Medulla oblongata (tissue), 1 donor: Measurements from ENCODE around the gene ZNF714.
A peak's percentile ranks its signal among the peaks of the same experiment; 100 is the strongest.
"Not testable (repeated sequence)": the region's sequence is repeated elsewhere in the genome, so short reads cannot be mapped to it uniquely, and the experiment has no call there.

Experiments used
- DNase-seq: peaks from one replicate; pipeline ENCODE4 v3.0.0-alpha.2; 2015; ENCODE audit errors: extremely low spot score

ZNF714 gene

DNA sequence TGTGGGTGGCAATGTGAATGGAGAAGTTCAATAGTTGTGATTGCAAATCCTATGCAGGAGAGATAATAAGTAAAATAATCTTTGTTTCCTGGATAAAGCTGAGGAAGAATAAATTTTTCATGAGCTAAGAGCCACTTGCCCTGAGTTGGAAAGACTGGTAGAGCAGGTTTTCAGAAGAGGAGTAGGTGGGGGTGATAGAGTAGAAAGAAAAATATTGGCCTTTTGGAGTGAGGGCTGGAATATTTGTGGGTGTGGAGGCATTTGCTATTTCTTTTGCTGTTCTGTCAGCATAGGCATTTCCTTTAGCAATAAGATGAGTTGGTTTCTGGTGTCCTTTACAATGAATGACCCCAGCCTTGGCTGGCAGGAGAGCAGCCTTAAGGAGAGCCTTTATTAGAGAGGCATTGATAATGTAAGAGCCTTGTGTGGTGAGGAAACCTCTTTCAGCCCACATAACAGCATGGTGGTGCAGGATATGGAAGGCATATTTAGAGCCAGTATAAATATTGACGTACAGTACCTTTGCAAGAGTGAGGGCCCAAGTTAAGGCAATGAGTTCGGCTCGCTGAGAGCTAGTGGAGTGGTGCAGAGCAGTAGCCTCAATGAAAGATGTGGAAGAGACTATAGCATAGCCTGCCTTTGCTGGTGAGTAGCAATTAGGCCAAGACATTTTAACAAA is 48.2 kb downstream of the ZNF714 start:
- no peak for DNase-seq

DNA sequence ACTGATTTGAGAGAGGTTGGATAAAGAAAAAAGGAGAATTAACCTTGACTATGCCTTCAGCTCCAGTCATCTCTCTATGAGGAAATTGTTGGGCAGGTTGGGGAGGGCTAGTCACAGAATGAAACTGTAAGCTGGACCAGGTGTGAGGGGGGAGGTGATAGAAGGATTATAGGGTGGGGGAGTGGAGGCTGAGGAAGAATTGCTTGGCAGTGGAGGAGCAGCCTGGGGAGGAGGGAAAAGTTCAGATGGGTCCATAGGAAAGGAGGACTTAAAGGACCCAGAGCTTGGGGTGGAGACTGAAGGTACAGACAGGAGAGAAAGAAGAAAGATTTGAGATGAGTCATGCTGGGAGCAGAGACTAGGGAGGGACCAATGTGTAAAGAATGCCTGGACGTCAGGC is 51.6 kb downstream of the ZNF714 start:
- no peak for DNase-seq

DNA sequence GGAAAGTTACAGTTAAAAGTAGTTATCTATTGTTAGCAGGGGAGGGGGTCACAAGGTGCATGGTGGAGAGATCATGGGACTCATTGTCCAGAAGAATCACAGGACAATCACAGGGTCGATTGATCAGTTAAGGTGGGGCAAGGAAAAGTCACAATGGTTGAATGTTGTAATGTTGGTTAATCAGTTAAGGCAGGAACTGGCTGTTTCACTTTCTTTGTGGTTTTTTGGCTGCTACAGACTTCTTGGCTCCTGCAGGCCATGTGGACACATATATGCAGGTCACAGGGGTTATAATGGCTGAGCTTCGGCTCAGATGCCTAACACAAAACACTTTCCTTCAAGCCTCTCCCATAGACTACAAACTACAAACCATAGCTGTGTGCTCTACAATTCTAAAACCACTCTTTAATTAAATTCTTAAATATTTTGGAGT is 52.9 kb downstream of the ZNF714 start:
- DNase-seq: no peak

DNA sequence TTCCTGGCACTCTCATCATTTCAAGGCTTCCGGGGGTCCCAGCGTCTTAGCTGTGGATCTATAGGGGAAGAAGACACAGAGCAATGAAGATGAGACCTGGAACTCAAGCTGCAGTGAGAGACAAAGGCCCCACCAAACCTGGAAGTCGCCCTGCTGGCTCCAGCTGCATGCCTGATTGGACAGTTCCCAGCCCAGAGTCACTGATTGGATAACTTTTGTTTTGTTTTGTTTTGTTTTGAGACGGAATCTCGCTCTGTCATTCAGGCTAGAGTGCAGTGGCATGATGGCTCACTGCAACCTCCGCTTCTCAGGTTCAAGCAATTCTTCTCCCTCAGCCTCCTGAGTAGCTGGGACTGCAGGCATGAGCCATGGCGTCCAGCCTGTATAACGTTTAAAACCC is 53.4 kb downstream of the ZNF714 start:
- no peak for DNase-seq

DNA sequence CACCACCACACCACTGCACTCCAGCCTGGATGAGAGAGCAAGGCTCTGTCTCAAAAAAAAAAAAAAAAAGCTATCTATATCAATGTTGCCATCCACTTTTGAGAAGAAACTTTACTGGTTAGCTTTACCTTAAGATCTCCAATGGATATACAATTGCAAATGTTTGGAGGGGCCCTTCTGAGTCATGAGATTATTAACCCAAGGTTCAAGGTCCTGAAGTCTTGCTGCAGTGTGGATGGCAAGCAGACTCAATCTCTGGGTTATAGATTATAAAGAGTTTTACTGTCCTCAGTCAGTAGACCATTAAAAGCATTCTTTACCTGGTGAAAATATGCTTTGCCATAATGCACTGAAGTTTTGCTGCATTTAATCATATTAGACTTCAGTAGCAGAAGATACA is 56.1 kb downstream of the ZNF714 start:
- DNase-seq: no peak

DNA sequence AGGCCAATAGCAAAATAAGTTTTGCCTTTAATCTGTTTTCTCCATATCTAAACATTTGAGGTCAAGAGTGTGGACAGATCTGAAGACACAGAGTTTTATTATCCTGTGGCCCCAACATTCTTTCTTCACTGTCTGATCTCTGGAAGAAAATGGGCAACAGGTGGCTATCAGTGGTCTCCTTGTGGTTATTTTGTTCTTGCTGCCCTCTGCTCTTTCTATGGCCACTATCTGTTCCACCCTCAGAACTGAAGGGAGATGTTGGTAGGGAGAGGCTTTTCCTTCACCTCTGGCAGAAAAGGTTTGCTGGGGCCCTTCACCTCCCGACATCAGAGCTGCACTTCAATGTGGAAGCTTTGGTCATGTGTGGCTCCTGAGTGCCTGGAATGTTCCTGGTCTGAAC is 59.0 kb downstream of the ZNF714 start:
- not testable (repeated sequence) for DNase-seq

DNA sequence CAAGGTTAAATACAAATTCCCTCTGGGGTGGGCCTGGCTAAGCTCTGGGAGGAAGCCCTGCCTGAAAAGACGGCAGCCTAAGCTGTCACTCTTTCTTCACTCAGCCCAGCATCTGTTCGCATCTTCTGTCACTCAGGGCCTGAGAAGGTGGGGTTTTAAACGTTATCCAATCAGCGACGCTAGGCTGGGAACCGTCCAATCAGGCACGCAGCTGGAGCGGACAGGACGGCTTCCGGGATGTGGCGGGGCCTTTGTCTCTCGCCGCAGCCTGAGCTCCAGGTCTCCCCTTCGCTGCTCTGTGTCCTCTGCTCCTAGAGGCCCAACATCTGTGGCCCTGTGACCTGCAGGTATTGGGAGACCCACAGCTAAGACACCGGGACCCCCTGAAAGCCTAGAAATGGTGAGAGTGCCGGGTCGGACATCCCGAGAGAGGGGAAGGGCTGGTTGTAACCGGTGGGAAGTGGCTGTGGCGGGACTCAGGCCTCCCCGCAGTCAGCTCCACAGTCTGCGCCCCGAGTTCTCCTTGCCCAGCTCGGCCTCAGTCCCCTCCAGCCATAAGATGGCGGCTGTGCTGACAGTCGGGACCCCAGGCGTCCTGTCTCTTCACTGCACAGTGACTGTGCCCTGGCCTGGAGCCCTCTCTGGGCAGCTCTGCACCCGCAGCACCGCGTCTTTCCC is 59.9 kb downstream of the ZNF714 start, which contains the start of gene ZNF431:
TSS of gene ZNF431 (plus strand) at position 254 of the 678 bp plus-strand sequence. CDS start at position 398, 144 bp downstream.
- peak; percentile 99 for DNase-seq

DNA sequence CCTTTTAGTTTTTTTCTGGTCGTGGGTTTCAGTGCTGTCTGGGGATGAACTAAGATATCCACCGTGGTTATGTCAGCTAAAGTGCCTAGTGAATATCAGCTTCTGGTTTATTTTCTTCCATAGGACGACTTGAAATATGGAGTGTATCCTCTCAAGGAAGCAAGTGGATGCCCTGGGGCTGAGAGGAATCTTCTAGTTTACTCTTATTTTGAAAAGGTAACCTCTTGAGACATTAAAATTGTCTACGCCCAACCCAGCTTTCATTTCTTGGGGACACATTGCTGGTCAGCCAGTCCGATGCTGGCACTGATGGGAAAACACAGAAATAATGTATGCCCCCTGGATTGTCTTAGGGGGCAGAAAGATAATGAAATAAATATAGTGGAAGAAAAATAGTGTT is 61.4 kb downstream of the ZNF714 start:
- DNase-seq: no peak

DNA sequence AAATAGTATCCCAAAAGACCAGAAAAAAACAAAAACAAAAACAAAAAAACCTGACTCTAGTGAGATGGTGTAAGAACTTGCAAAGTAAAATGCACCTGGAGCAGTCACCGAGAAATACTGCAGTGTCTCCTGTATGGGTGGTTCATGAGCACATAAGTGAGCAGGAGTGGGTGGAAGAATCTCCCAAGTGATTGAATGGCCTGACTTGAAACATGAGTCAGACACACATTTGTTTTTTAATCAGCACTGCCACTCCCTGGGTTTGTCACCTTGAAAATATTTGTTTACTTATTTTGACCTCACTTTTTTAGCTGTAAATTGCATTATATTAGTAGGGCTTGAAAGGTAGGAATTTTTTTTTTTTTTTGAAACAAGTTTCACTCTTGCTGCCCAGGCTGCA is 61.9 kb downstream of the ZNF714 start:
- DNase-seq: no peak

DNA sequence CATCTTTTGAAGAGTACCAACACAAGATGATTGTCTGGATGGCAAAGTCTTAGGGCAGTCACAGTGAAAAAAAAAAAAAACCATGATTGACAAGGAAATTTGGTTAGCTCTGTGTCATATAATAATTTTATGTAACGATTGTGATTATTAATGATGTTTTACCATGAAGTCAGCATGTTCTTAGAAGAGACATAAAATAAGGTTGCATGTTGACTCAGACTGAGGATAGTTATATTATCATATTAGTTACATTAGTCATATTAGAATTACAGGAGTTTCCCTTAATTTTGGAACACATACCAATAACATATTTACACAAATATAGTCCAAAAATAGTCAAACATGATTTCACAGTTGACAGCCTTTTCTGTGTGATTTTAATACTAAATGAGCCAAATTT is 65.5 kb downstream of the ZNF714 start:
- no peak for DNase-seq

DNA sequence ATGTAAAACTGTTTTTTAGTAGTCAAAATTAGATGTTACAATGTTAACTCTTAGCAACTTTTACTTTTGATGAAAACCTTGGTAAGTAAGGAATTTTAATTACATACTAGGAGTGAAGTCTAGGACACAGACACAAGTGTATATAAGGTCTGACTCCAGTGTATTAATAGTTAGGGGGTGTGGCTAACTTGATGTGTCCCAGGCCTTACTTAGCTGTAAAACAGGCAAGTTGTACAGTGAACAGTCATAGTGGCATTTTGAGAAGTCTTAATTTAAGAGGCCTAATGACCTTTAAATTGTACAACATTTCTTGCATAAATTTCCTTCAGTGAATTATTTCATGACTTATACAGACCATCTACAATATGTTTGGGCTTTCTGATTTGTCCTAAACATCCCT is 66.7 kb downstream of the ZNF714 start:
- DNase-seq: no peak

DNA sequence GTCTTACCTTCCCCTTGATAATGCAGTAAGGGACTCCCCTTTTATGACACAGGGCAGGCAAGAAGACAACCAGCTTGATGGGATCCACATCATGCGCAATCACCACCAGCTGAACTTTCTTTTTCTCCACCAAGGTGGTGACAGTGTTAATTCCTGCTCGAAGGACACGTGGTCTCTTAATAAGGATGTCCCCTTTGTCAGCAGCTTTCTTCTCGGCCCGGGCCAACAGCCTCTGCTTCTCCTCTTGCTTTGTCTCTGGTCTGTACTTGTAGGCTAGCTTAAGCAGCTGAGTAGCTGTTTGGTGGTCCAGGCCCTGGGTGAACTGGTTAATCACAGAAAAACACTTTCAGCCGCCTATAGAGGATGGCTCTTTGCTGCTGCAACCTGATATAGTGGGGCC is 67.9 kb downstream of the ZNF714 start:
- DNase-seq: no peak

DNA sequence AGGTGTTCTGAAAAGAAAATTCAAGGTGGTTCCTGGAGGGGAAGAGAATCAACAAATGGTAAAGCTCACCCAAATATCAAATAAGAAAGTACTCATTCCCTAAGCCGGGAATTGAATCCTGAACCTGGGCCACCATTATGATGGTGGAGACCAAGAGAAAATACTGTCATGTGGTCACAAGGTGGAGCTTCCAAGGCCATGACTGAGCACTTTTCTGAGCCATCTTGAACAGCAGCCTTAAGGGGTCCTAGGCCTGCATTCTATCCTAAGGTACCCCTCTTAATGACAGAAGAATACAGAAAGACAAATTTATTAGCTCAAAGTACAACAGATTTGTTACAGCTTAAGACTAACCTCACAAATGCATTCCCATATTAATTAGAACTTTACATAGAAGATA is 69.5 kb downstream of the ZNF714 start:
- DNase-seq: no peak

DNA sequence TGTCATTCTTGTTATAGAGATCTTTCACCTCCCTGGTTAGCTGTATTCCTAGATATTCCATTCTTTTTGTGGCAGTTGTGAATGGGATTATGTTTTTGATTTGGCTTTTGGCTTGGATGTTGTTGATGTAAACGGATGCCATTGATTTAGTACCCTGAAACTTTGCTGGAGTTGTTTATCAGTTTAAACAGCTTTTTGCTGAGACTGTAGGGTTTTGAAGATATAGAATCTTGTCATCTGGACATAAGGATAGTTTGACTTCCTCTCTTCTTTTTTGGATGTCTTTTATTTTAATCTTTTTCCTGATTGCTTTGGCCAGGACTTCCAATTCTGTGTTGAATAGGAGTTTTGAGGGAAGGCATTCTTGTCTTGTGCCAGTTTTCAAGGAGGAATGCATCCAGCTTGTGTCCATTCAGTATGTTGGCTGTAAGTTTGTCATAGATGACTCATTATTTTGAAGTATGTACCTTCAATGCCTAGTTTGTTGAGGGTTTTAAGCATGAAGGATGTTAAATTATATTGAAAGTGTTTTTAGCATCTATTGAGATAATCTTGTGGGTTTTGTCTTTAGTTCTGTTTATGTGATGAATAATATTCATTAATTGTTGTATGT is 76.6 kb downstream of the ZNF714 start:
- DNase-seq: no peak

DNA sequence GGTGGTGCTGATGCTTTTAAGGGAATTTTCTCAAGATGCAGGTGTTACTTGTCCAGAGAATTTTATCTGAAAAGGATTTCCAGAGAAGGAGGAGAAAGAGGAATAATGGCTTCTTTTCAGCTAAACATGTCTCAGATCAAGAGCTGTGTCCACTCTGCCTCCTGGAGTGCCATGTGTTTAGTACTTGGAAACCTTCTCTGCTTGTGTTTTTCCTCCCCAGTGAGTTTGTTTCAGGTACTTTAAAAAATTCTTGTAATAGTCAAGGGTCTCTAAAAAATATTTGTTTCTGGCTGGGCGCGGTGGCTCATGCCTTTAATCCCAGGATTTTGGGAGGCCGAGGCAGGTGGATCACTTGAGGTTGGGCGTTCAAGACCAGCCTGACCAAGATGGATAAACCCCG is 82.5 kb downstream of the ZNF714 start:
- no peak for DNase-seq

DNA sequence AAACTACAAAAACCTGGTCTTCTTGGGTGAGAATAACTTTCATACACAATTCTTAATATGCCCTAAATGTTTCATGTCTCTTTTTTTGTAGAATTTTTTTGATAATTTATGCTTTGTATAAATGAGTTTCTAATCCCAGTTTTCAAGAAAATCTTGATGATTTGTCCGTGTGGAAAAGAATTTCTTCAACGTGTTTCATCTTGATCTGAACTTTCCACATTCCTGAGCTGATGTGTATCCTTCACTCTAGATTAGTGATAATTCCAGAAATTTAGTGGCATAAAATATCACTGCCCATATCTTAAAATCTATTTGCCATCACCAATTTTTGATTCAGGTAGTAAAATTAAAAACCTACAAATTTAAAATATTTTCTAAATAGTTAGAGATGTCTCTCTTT is 84.4 kb downstream of the ZNF714 start:
- no peak for DNase-seq
